ENCODE data around the gene LPCAT3. TPM values are rescaled to one million over a fixed set of nuclear protein-coding genes. Genes with fewer than 3 reads are reported as not detected.

LPCAT3 gene
- total RNA-seq, 1 donor from 2014 or later: 12.5 TPM

GRCh38 chr12:6937481-6938352 is 80.6 kb downstream of the LPCAT3 start:
- TF ChIP-seq, protein P1, sequence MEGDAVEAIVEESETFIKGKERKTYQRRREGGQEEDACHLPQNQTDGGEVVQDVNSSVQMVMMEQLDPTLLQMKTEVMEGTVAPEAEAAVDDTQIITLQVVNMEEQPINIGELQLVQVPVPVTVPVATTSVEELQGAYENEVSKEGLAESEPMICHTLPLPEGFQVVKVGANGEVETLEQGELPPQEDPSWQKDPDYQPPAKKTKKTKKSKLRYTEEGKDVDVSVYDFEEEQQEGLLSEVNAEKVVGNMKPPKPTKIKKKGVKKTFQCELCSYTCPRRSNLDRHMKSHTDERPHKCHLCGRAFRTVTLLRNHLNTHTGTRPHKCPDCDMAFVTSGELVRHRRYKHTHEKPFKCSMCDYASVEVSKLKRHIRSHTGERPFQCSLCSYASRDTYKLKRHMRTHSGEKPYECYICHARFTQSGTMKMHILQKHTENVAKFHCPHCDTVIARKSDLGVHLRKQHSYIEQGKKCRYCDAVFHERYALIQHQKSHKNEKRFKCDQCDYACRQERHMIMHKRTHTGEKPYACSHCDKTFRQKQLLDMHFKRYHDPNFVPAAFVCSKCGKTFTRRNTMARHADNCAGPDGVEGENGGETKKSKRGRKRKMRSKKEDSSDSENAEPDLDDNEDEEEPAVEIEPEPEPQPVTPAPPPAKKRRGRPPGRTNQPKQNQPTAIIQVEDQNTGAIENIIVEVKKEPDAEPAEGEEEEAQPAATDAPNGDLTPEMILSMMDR (IDR thresholded peaks at IDR 0.05; ENCODE audit: insufficient read depth, low read length, poor library complexity, severe bottlenecking): peak; percentile 92
- peak overlapping the region; percentile 56 for H3K4me3 ChIP-seq (ENCODE audit: low read depth, low read length)
- no peaks in the 10 kb centered on the region for H3K27me3 ChIP-seq (ENCODE audit: control insufficient read depth, insufficient read depth, low read length)
- H3K36me3 ChIP-seq (ENCODE audit: control insufficient read depth, insufficient read depth, low read length): peaks cover 3% of the 10 kb centered on the region
- DNase-seq (ENCODE audit: low read depth): peak; percentile 54

GRCh38 chr12:6936636-6937480 is 81.4 kb downstream of the LPCAT3 start:
- TF ChIP-seq, protein P1 (IDR thresholded peaks at IDR 0.05; ENCODE audit: insufficient read depth, low read length, poor library complexity, severe bottlenecking): no peak
- no peak for DNase-seq (ENCODE audit: low read depth)
- Histone ChIP-seq H3K4me3 (ENCODE audit: low read depth, low read length) (peak overlapping the region; percentile 56), H3K27me3 (ENCODE audit: control insufficient read depth, insufficient read depth, low read length) (no peaks in the 10 kb centered on the region), H3K36me3 (ENCODE audit: control insufficient read depth, insufficient read depth, low read length) (peaks cover 3% of the 10 kb centered on the region)

DNA sequence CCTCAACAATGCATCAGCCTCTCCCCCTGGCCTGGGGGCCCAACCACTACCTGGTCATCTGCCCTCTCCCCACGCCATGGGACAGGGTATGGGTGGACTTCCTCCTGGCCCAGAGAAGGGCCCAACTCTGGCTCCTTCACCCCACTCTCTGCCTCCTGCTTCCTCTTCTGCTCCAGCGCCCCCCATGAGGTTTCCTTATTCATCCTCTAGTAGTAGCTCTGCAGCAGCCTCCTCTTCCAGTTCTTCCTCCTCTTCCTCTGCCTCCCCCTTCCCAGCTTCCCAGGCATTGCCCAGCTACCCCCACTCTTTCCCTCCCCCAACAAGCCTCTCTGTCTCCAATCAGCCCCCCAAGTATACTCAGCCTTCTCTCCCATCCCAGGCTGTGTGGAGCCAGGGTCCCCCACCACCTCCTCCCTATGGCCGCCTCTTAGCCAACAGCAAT is 82.1 kb downstream of the LPCAT3 start:
- DNase-seq (ENCODE audit: low read depth): no peak
- H3K4me3 ChIP-seq (ENCODE audit: low read depth, low read length): no peak overlapping the region
- no peaks in the 10 kb centered on the region for H3K27me3 ChIP-seq (ENCODE audit: control insufficient read depth, insufficient read depth, low read length)
- H3K36me3 ChIP-seq (ENCODE audit: control insufficient read depth, insufficient read depth, low read length): peaks cover 3% of the 10 kb centered on the region
- TF ChIP-seq, protein P1 (IDR thresholded peaks at IDR 0.05; ENCODE audit: insufficient read depth, low read length, poor library complexity, severe bottlenecking): no peak

- Histone ChIP-seq H3K36me3 (ENCODE audit: control insufficient read depth, insufficient read depth, low read length) (peaks cover 1% of the 10 kb centered on the region), H3K27me3 (ENCODE audit: control insufficient read depth, insufficient read depth, low read length) (no peaks in the 10 kb centered on the region), H3K4me3 (ENCODE audit: low read depth, low read length) (no peak overlapping the region)
- no peak for DNase-seq (ENCODE audit: low read depth)
- TF ChIP-seq, protein P1 (IDR thresholded peaks at IDR 0.05; ENCODE audit: insufficient read depth, low read length, poor library complexity, severe bottlenecking): no peak
These were observed 82.7 kb downstream of the LPCAT3 start for GRCh38 chr12:6935371-6936193.

DNA sequence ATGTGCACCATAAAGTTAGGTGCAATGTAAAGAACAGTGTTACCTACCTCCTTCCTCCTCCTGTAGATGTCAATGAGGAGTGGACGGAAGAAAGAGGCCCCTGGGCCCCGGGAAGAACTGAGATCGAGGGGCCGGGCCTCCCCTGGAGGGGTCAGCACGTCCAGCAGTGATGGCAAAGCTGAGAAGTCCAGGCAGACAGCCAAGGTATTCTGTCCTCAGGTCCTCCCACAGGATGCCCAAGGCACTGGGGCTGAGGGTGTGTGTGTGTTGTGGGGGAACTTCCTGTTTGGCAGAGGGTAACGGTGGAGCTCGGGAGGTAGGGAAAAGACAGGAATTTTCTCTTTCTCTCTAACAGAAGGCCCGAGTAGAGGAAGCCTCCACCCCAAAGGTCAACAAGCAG is 84.2 kb downstream of the LPCAT3 start:
- Histone ChIP-seq H3K27me3 (ENCODE audit: control insufficient read depth, insufficient read depth, low read length) (no peaks in the 10 kb centered on the region), H3K36me3 (ENCODE audit: control insufficient read depth, insufficient read depth, low read length) (no peaks in the 10 kb centered on the region), H3K4me3 (ENCODE audit: low read depth, low read length) (no peak overlapping the region)
- no peak for DNase-seq (ENCODE audit: low read depth)
- TF ChIP-seq, protein P1 (IDR thresholded peaks at IDR 0.05; ENCODE audit: insufficient read depth, low read length, poor library complexity, severe bottlenecking): no peak
